ENCODE results near the gene NTN1. TPM values are rescaled to one million over a fixed set of nuclear protein-coding genes. Genes with fewer than 3 reads are reported as not detected.

Gene NTN1
- total RNA-seq, 2 donors from 2014 or later: 3.6 to 4.0 TPM

- TF ChIP-seq CTCF (IDR thresholded peaks at IDR 0.05) (no peak), POLR2A (IDR thresholded peaks at IDR 0.05) (no peak)
- H3K9me3 ChIP-seq: no peaks in the 10 kb centered on the region
- H3K36me3 ChIP-seq (replicated peaks in 1 of 2; ENCODE audit: insufficient read depth in 1 of 2, low read depth in 2 of 2): no peaks in the 10 kb centered on the region
- no peak for ATAC-seq
- H3K27me3 ChIP-seq: no peaks in the 10 kb centered on the region
- no peak overlapping the region for H3K27ac ChIP-seq
- no peaks in the 10 kb centered on the region for H3K4me1 ChIP-seq
- WGBS, 2 donors: 72 to 82% methylated on average over 9 of the region's 9 CpGs
- no peak for DNase-seq
- no peak overlapping the region for H3K4me3 ChIP-seq
- intact Hi-C loops (cut with DNase I): no loop called here
These were observed 10.8 kb downstream of the NTN1 start for GRCh38 chr17:9032151-9032550.

- no peak for DNase-seq
- Histone ChIP-seq H3K36me3 (replicated peaks in 1 of 2; ENCODE audit: insufficient read depth in 1 of 2, low read depth in 2 of 2) (no peaks in the 10 kb centered on the region), H3K4me1 (no peaks in the 10 kb centered on the region), H3K4me3 (no peak overlapping the region), H3K27me3 (no peaks in the 10 kb centered on the region), H3K27ac (no peak overlapping the region), H3K9me3 (no peaks in the 10 kb centered on the region)
- 65 to 85% methylated on average over 10 of the region's 10 CpGs for WGBS, 2 donors
- no peak for ATAC-seq
- intact Hi-C loops (cut with DNase I): no loop called here
- TF ChIP-seq POLR2A (IDR thresholded peaks at IDR 0.05) (no peak), CTCF (IDR thresholded peaks at IDR 0.05) (no peak)
These were observed 11.3 kb downstream of the NTN1 start for GRCh38 chr17:9032583-9032982.

GRCh38 chr17:9035249-9035648 is 13.9 kb downstream of the NTN1 start:
- DNase-seq: no peak
- TF ChIP-seq CTCF (IDR thresholded peaks at IDR 0.05) (no peak), POLR2A (IDR thresholded peaks at IDR 0.05) (no peak)
- Histone ChIP-seq H3K4me1 (no peaks in the 10 kb centered on the region), H3K36me3 (replicated peaks in 1 of 2; ENCODE audit: insufficient read depth in 1 of 2, low read depth in 2 of 2) (no peaks in the 10 kb centered on the region), H3K27me3 (no peaks in the 10 kb centered on the region), H3K27ac (no peak overlapping the region), H3K4me3 (no peak overlapping the region), H3K9me3 (peaks cover 0 to 5% (median 0%) of the 10 kb centered on the region in 3 donors)
- intact Hi-C loops (cut with DNase I): no loop called here
- ATAC-seq: no peak
- 75 to 84% methylated on average over 1 of the region's 1 CpG for WGBS, 2 donors

- no peak overlapping the region for H3K4me3 ChIP-seq
- intact Hi-C loops (cut with DNase I): no loop called here
- no peaks in the 10 kb centered on the region for H3K36me3 ChIP-seq (replicated peaks in 1 of 2; ENCODE audit: insufficient read depth in 1 of 2, low read depth in 2 of 2)
- DNase-seq (no peak), ATAC-seq (no peak)
- no peaks in the 10 kb centered on the region for H3K4me1 ChIP-seq
- H3K27ac ChIP-seq: no peak overlapping the region
- H3K9me3 ChIP-seq: peaks cover 0 to 10% (median 0%) of the 10 kb centered on the region in 3 donors
- H3K27me3 ChIP-seq: no peaks in the 10 kb centered on the region
- TF ChIP-seq POLR2A (IDR thresholded peaks at IDR 0.05): no peak
- TF ChIP-seq CTCF (IDR thresholded peaks at IDR 0.05): no peak
- 55 to 65% methylated on average over 4 of the region's 4 CpGs for WGBS, 2 donors
These were observed 15.0 kb downstream of the NTN1 start for GRCh38 chr17:9036336-9036735.

- Histone ChIP-seq H3K27ac (no peak overlapping the region), H3K4me3 (no peak overlapping the region), H3K4me1 (no peaks in the 10 kb centered on the region), H3K27me3 (no peaks in the 10 kb centered on the region), H3K36me3 (replicated peaks in 1 of 2; ENCODE audit: insufficient read depth in 1 of 2, low read depth in 2 of 2) (no peaks in the 10 kb centered on the region), H3K9me3 (peaks cover 0 to 10% (median 0%) of the 10 kb centered on the region in 3 donors)
- intact Hi-C loops (cut with DNase I): no loop called here
- DNase-seq: no peak
- WGBS, 2 donors: 56 to 66% methylated on average over 2 of the region's 2 CpGs
- TF ChIP-seq POLR2A (IDR thresholded peaks at IDR 0.05): no peak
- TF ChIP-seq CTCF (IDR thresholded peaks at IDR 0.05): no peak
- no peak for ATAC-seq
These were observed 16.4 kb downstream of the NTN1 start for GRCh38 chr17:9037736-9038135.
